Stimulated activated CD4-positive, alpha-beta T cell treated with anti-CD3 and anti-CD28 coated beads, Interleukin-1b, Interleukin-23, amount 100 ng/mL, for 24 hours (primary cell): ENCODE results near the gene MPP7.

Experiments
- DNase-seq, 4 experiments: peaks; one replicate each; pipeline ENCODE4 v3.0.0-alpha.2; 2020; ENCODE audit warnings: low read depth in 4 of 4, low spot score in 1 of 4

Gene MPP7

GRCh38 chr10:28307267-28307666 is 4.4 kb upstream of the MPP7 start:
- no peak for DNase-seq

GRCh38 chr10:28305553-28305952 is 2.7 kb upstream of the MPP7 start:
- no peak for DNase-seq

GRCh38 chr10:28304032-28304571 is 1.2 kb upstream of the MPP7 start:
- DNase-seq = no peak

- no peak for DNase-seq
Observed at GRCh38 chr10:28302012-28302637, 739 bp downstream of the MPP7 start.

- DNase-seq = no peak
Observed at GRCh38 chr10:28300027-28300426, 2.8 kb downstream of the MPP7 start.

GRCh38 chr10:28298951-28299350 is 3.9 kb downstream of the MPP7 start:
- DNase-seq = no peak

GRCh38 chr10:28296023-28296422 is 6.8 kb downstream of the MPP7 start:
- no peak for DNase-seq

GRCh38 chr10:28295336-28295735 is 7.5 kb downstream of the MPP7 start:
- DNase-seq = no peak

GRCh38 chr10:28294809-28295208 is 8.1 kb downstream of the MPP7 start:
- DNase-seq = no peak

- no peak for DNase-seq
Observed at GRCh38 chr10:28294169-28294532, 8.7 kb downstream of the MPP7 start.

GRCh38 chr10:28293236-28294168 is 9.4 kb downstream of the MPP7 start:
- DNase-seq = no peak

- DNase-seq = peak in 2 of 4 experiments; percentile 17 to 48
Observed at GRCh38 chr10:28291881-28292297, 11.0 kb downstream of the MPP7 start.

- no peak for DNase-seq
Observed at GRCh38 chr10:28285816-28286215, 17.0 kb downstream of the MPP7 start.

GRCh38 chr10:28284126-28284525 is 18.7 kb downstream of the MPP7 start:
- DNase-seq = no peak

GRCh38 chr10:28283251-28283650 is 19.6 kb downstream of the MPP7 start:
- no peak for DNase-seq

- DNase-seq = no peak
Observed at GRCh38 chr10:28282336-28282735, 20.5 kb downstream of the MPP7 start.

GRCh38 chr10:28281726-28282315 is 21.0 kb downstream of the MPP7 start:
- no peak for DNase-seq

- no peak for DNase-seq
Observed at GRCh38 chr10:28280652-28281051, 22.2 kb downstream of the MPP7 start.

GRCh38 chr10:28279878-28280277 is 23.0 kb downstream of the MPP7 start:
- no peak for DNase-seq

- DNase-seq = no peak
Observed at GRCh38 chr10:28278842-28279241, 24.0 kb downstream of the MPP7 start.

GRCh38 chr10:28276384-28276783 is 26.5 kb downstream of the MPP7 start:
- no peak for DNase-seq

GRCh38 chr10:28274475-28274874 is 28.4 kb downstream of the MPP7 start:
- no peak for DNase-seq
